NCI-H2029 treated with DMSO at 0.1 percent for 48 hours (cell line): ENCODE measurements around the gene LMX1A.

ENCODE experiments used
- DNase-seq: peaks from one replicate; lab custom pipeline; 2025; lab: John Stamatoyannopoulos, UW

The LMX1A gene

DNA sequence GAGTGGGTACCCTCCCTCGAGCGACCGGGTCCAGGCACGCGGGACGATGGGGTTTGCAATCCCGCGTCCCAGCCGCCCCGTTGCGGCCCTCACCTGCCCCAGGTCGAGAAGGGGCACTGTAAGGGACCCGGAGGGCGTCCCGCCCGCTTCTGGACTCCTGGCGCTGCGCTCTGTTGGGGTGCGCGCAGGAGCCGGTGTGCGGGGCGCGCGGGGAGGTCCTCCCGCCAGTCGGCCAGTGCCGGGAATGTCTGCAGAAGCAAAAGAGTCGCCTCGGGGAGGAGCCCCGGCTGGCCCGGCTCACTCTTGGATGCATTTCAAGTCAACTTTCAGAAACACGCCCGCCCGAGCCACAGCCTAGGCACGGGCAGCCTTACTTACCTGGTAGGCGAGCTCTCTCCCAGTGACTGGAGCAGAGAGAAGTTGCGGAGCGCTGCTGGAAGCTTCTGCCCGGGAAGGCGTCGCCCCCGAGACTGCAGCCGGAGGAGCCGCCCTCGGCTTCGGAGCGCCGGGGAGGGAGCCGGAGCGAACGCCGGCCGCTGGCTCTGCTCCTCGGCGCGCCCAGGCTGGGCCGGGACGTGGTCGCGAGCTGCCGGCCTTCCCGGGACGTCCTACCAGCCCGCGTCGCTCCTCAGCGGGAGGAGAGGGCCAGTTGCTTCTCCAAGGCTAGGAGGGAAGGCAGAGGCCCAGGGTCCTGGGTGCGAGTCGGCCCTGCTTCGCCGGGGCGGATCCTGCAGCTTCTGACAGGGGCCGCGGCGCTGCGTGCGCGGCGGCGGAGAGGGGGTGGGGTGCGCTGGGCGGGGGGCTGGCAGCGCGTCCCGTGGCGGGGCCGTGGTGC lies at the start of gene LMX1A:
Gene LMX1A (minus strand): TSS at position 739 of the 835 bp plus-strand sequence. CDS start 1,156 bp downstream, outside the sequence.
- DNase-seq: no peak

DNA sequence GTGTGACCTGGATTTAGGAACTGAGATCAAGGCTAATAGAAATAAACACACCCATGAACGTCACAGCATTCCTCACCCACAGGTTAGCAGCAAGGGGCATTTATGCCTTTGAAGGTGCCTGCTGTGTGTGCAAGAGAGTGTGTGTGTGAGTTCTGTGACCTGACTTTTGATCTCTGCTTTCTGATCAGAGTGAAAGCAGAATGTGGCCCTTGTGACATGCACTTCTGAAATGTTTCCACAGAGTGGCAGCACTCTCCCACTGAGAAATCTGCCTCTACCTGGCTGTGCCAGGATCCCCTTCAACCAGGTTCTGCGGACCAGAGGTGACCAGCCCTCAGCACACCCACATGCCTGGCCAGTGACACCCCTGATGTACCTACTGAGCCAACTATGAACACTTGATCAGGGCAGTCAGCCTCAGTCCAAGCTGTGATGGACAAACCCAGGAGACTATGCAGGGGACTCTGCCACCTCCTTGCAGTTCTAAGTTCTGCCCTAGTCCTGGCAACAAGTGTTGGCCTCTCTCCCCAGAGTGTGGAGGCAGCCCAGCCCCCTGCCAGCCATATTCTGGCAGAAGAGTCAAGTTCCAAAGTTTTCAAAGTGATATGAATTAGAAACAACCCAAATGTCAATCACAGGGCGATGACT lies 47.4 kb upstream of the LMX1A start:
- peak; percentile 6 for DNase-seq

DNA sequence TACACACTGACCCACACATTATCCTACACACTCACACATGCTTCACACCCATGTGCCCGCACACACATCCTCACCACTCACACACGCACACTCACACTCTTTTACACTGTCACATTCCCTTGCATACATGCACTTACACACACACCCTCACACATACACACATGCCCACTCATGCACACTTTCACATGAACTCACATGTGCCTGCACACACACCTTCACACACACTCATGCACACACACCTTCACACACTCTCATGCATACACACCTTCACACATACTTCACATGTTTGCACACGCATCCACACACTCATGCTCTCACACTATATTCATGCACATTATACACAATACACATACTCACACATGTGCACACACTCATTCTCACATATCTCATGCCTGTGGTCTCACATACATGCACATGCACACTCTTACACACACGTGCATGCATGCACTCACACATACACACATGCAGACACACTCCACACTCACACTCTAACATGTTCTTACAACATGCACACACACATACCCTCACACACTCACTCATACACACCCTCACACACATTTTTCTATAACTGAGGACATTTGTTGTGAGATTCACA lies 46.1 kb upstream of the LMX1A start:
- no peak for DNase-seq

DNA sequence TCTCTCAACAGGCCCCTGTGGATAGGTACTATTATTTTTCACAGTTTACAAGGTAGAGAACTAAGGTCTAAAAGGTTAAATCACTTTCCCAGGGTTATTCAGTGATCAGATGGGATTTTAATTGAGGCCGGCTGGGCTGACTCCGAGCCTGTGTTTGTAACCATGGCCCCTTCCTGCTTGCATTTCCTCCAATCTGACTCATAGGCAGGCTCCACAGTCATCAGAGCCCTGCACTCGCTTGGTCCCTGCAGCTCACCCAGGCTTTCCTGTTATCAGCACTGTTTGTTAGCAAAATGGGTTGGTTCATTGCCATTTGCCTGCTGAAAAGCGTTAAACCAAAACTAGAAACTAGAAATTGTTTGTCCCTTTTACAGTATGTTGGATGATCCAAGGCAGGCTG lies 41.4 kb upstream of the LMX1A start:
- DNase-seq: no peak

GRCh38 chr1:165395901-165396300 lies 39.4 kb upstream of the LMX1A start:
- DNase-seq: no peak

DNA sequence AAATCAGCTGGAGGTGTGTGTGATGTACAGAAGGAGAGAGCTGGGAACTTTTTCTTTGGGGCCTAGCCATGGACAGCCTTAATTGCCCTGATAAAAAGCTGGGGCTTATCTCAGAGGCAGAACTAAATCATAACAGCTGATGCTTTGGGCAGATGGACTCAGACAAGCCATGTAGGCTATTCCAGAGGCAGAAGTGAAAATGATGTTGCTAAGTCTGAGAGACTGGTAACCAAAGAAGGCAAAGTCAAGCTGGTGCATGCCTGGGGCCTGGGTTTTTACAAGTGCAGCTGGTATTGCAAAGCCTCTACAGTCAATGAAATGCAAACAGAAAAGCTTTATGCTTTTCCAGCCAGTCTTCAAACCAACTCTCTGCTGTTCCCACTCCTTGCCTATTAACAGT lies 39.0 kb upstream of the LMX1A start:
- no peak for DNase-seq

DNA sequence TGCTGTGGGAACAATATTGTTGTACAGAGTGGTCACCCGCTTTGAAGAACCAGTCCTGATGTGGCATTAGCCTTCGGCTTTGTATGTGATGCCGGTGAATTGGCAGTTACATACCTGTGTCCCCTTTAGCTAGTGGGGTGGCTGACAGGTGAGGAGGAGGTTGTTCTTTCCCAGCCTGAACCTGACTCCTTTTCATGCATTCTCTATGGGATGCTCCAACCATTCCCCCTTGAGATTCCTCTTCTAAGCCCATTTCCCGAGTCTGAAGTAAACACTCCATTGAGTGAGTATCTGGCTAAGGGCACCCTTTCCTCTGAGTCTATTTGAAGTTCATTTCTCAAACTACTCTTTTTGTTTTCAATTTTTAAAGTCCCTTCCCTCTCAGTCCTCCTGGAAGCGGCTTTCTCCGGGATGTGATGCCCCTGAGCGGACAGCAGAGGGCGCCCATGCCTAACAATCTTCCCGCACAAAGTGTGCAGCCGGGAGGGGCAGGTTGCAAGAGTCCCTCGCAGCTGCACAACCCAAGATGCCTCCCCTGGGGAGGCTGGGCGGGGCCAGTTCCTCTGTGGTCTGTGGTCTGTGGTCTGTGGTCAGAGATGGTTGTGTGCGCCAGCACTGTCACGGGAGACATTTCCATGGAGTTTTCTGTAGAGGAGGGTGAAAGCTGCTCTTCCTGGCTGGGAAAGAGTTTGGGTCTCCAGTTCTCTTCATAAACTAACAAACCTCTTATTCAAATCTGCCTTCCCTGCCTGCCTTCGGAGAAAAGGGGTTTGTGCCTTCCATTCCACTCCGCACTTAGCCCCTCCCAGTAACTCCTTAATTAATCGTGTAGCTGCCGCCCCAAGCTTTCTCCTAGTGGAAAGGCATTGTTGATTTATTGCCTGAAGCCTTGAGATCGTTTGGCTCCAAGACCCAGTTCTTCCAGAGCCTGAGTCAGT lies 36.4 kb upstream of the LMX1A start:
- DNase-seq: peak; percentile 17

DNA sequence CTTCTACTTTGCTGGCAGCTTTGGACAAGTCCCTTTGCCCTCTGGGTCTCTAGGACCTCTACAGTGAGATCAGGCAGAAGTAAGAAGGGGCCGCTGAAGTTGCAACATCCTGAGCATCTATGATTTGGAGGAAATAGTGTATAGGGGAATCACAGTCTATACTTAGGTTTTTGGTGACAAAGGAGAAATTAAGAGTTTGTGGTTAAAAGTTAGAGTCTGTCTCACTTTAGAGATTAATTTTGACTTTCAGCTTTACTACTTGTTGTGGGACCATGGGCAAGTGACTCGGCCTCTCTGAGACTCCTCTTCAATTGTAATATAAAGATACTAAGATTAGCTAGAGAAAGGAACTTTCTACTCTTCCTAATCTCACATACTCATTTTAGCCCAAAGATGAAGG lies 33.1 kb upstream of the LMX1A start:
- DNase-seq: no peak

GRCh38 chr1:165387961-165388360 lies 31.4 kb upstream of the LMX1A start:
- no peak for DNase-seq

GRCh38 chr1:165387505-165387904 lies 31.0 kb upstream of the LMX1A start:
- DNase-seq: no peak

DNA sequence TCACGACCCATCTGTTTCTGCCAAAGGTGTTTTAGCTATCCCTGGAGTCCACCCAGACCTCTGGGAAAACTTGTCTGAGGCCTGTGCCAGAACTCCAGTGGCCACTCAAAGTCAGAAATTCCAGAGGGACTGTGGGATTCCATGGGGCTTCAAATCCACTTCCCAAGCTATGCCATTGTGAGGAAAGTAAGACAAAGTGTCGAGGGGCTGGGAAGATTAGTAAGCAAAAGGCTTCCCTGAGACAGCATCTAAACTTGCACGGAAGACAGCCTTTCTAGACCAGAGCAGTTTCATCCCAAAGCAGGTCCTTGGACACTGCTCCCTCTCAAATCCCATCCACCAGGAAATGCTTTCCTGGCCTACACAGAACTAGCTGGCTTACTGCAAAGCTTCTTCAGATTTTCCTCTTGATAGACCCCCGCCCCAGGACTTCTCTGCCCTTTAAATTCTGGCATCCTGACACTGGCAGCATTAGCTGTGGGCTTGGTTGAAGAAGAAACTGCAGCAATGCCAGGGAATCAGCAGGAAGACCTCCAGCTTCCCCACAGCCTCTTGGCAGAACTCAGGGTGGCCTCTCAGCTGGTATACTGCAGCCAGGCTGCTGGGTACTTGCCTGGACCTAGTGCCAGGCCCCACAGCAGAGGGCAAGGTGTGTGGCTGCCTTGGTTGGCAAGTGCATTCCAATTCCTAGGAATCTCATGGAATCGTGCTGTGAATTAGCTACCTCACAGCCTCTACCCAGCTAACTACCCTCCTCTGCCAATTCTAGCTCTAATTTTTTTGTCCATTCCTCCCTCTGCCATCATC lies 27.3 kb upstream of the LMX1A start:
- DNase-seq: no peak

DNA sequence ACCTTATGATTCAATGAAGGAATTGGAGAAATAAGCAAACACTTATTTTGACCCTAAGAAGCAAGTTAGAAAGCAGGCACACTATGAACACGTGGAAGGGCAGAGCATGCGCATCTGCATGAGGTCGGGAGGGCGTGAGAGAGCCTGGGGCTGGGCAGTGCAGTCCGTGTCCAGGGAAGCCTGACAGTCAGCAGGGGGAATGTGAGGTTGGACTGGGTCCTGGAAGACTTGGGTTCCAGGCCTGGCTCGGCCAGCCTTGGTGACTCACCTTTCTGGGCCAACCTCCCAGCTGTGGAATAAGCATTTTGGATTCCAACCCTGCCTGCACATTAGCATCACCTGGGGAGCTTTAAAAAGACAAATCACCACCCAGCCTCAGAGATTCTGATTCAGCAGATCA lies 26.6 kb upstream of the LMX1A start:
- DNase-seq: no peak

DNA sequence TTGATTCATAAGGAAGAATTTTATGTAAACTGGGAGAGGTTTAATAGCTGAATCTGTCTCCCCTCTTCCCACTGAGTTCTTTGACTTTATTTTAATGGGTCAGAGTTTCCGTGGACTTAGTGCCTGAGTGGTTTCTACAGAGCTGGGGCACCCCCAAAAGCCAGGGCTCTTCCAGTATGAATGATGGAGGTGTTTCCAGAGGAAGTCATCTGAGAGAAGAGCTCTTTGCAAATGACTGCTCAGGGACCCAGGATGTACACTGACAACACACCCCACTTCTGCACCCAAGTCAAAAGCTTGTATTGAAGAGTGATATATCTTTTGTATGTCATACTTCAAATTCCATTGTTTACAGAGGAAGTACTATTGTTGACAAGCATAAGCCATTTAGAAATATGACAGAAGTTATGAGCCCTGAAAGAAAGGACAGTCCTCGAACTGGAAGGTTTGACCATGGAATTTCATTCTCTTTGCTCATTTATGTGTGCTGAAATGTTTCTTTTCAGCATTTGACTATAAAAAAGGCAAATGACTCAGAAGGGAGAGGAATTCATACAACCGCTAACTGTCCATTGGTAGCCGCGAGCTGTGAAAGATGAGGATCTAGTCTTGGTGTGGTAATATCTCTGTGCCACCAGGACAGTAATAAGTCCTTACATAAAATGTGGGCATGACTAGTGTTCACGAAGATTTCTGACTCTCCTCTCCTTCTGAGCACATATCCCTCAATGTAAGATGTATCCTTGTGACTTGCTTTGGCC lies 25.4 kb upstream of the LMX1A start:
- DNase-seq: no peak

GRCh38 chr1:165376811-165377311 lies 20.3 kb upstream of the LMX1A start:
- no peak for DNase-seq

DNA sequence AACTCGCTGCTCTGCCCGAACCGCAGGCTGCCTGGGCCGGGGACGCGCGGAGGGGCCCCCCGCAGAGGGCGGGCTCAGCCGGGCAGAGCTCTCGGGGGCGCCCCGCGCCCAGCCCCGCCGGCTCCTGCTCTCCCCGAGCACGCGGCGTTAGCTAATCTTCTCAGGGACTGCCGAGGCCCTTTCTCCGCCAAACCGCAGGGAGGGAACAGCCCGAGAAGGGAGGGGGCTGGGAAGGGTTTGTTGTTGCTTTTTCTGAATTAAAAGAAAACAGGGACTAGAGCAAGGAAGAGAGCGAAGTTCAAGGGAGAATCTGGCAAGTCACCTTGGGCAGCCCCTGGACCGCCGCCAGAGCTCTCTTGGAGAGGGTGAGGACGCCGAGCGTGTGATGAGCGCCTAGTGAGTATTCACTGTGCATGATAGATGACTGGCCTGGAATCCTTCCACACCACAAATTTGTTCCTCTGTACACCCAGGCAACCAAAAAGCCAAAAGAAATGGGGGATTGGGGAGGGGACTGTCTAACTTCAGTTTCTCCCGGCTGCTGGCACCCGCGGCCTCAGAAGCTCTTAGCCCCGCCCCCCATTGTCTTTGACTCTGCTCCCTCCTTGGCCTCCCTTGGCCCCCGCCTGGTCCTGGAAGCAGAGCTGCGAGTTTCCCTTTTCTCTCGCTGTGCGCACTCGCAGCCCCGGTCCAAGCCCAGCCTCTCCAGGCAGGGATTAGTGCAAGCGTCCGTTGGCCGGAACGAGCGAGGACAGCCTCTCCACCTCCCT lies 19.7 kb upstream of the LMX1A start:
- DNase-seq: peak; percentile 66

DNA sequence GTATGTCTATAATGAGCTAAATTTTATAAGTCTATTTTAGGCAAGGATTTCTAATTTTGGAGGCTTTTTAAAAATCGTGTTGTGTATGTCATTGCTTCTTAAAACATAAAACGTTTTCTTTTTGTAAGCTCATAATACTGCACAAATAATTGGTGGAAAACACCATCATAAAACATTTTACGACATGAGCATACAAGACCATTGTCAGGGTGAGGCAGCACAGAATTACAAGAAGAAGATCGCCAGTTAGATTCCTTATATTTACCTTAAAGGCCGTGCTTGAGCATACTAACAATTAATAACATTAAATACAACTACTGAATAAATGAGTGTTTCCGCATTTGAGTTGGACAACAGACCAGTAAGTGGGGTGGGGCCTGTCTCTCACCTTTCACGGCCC lies 19.1 kb upstream of the LMX1A start:
- DNase-seq: no peak

GRCh38 chr1:165371588-165372225 lies 15.2 kb upstream of the LMX1A start:
- no peak for DNase-seq

- no peak for DNase-seq
Observed at GRCh38 chr1:165369255-165369848, 12.8 kb upstream of the LMX1A start.
